ENCODE data around the gene MAGEA2B.
"Not testable (repeated sequence)": the region's sequence is repeated elsewhere in the genome, so short reads cannot be mapped to it uniquely, and the experiment has no call there.

- not testable (repeated sequence) for TF ChIP-seq USF2 (CRISPR knock-in tag; IDR thresholded peaks at IDR 0.05); CTCF (IDR thresholded peaks at IDR 0.05); MAX (CRISPR knock-in tag; IDR thresholded peaks at IDR 0.05); SP1 (CRISPR knock-in tag; conservative IDR thresholded peaks at IDR 0.05); ATF1 (CRISPR knock-in tag; IDR thresholded peaks at IDR 0.05); ZNF121 (CRISPR knock-in tag; IDR thresholded peaks at IDR 0.05); FOXP1 (CRISPR knock-in tag; IDR thresholded peaks at IDR 0.05; ENCODE audit: borderline replicate concordance); ATF3 (CRISPR knock-in tag; conservative IDR thresholded peaks at IDR 0.05); PRDM15 (CRISPR knock-in tag; IDR thresholded peaks at IDR 0.05); ATF2 (CRISPR knock-in tag; IDR thresholded peaks at IDR 0.05; ENCODE audit: borderline replicate concordance, low read depth); CREB1 (CRISPR knock-in tag; IDR thresholded peaks at IDR 0.05); STAT6 (CRISPR knock-in tag; conservative IDR thresholded peaks at IDR 0.05; ENCODE audit: low read depth)
These were observed 47.2 kb downstream of the MAGEA2B start for GRCh38 chrX:152761582-152761981.
